ENCODE data around the gene CD52. TPM values are rescaled to one million over a fixed set of nuclear protein-coding genes. Genes with fewer than 3 reads are reported as not detected.

The CD52 gene
- total RNA-seq, 1 experiment from 2014 or later: 2.0 TPM

GRCh38 chr1:26350343-26350700 is 32.6 kb downstream of the CD52 start:
- peaks cover 54 to 59% of the 10 kb centered on the region in 2 experiments for H3K4me1 ChIP-seq (ENCODE audit: control insufficient read depth in 1 of 2, insufficient read depth in 2 of 2, low read length in 2 of 2)

More at GRCh38 chr1:26350343-26350700, 32.6 kb downstream of the CD52 start:
- Histone ChIP-seq H3K36me3 (ENCODE audit: control insufficient read depth in 1 of 2, insufficient read depth in 2 of 2, low read length in 2 of 2) (no peaks in the 10 kb centered on the region), H3K27ac (ENCODE audit: low read depth, low read length) (peak overlapping the region; percentile 26; the same call in 1 of the 2 replicates), H3K9me3 (ENCODE audit: control insufficient read depth in 1 of 2, insufficient read depth in 1 of 2, low read depth in 1 of 2, low read length in 2 of 2) (no peaks in the 10 kb centered on the region), H3K9me2 (ENCODE audit: insufficient read depth) (no peaks in the 10 kb centered on the region), H3K79me2 (ENCODE audit: insufficient read depth, low read length) (no peaks in the 10 kb centered on the region), H3K27me3 (ENCODE audit: insufficient read depth, low read length) (no peaks in the 10 kb centered on the region), H2AFZ (ENCODE audit: low read depth, low read length, poor library complexity, severe bottlenecking) (no peak overlapping the region), H4K20me1 (ENCODE audit: insufficient read depth) (no peaks in the 10 kb centered on the region), H3K4me2 (ENCODE audit: low read length) (peak overlapping the region; percentile 80), H3K9ac (ENCODE audit: low read length) (peak overlapping the region; percentile 49), H3K4me3 (replicated peaks in 1 of 2; ENCODE audit: low read depth in 1 of 2, low read length in 2 of 2) (peak overlapping the region in 1 of 2 experiments; percentile 35; a peak in 2 of 4 replicates)
- DNase-seq (ENCODE audit: low read depth, low spot score) (no peak), ATAC-seq (no peak)
- ChIA-PET POLR2A (interaction anchor here (0.7 kb wide), 1 partner anchor 642 kb away, joined by 4 read pairs; no protein-coding TSS in a partner anchor), RAD21 (ENCODE audit: low non-redundant PET in 1 of 2, low total read pairs in 2 of 2, uncharacterized antibody in 2 of 2, unreplicated experiment in 2 of 2) (no interaction called here), CTCF (interaction anchor here (1.0 to 1.5 kb wide), 2 partner anchors 13 to 41 kb away, joined by 3 read pairs; no protein-coding TSS in a partner anchor)
- intact Hi-C loops (cut with micrococcal nuclease): no loop called here
- TF ChIP-seq SIN3A (IDR thresholded peaks at IDR 0.05; ENCODE audit: low read depth): no peak
- no peak for TF ChIP-seq ATF3 (IDR thresholded peaks at IDR 0.05)
- no peak for TF ChIP-seq CTCF (IDR thresholded peaks at IDR 0.05 in 2 of 3, conservative IDR thresholded peaks at IDR 0.05 in 1 of 3; ENCODE audit: borderline replicate concordance in 1 of 3, insufficient read depth in 1 of 3, low read depth in 2 of 3, low read length in 2 of 3)
- no peak for TF ChIP-seq RAD21 (IDR thresholded peaks at IDR 0.05; ENCODE audit: low read depth)
- no peak for TF ChIP-seq REST (IDR thresholded peaks at IDR 0.05; ENCODE audit: low read depth)
- no peak for TF ChIP-seq FOSL1 (IDR thresholded peaks at IDR 0.05; ENCODE audit: low read depth)
- TF ChIP-seq SRF (IDR thresholded peaks at IDR 0.05; ENCODE audit: low read depth): no peak
- no peak for TF ChIP-seq ZNF274 (IDR thresholded peaks at IDR 0.05; ENCODE audit: low read depth, low read length)
- no peak for TF ChIP-seq EZH2phosphoT487 (IDR thresholded peaks at IDR 0.05; ENCODE audit: borderline replicate concordance)
- BruUV-seq (replicated peaks): no TSS peak
